ENCODE measurements around the gene TMEM62. TPM values are rescaled to one million over a fixed set of nuclear protein-coding genes. Genes with fewer than 3 reads are reported as not detected.

The TMEM62 gene
- total RNA-seq, 4 donors from 2014 or later: 11.5 to 25.2 (median 22.9) TPM

- Histone ChIP-seq H3K27ac (no peak overlapping the region), H3K9me3 (no peaks in the 10 kb centered on the region), H3K36me3 (no peaks in the 10 kb centered on the region), H3K27me3 (peaks cover 46% of the 10 kb centered on the region), H3K4me3 (no peak overlapping the region), H3K4me1 (peaks cover 0 to 2% (median 0%) of the 10 kb centered on the region in 3 donors)
- ATAC-seq: no peak
- 48 to 100% methylated on average over 1 to 4 of the region's 13 CpGs for WGBS, 2 donors (ENCODE audit: low coverage in 1 of 2)
- TF ChIP-seq EP300 (IDR thresholded peaks at IDR 0.05) (no peak), POLR2A (IDR thresholded peaks at IDR 0.05) (no peak), POLR2AphosphoS5 (IDR thresholded peaks at IDR 0.05) (no peak), CTCF (IDR thresholded peaks at IDR 0.05) (no peak)
These were observed 75.9 kb downstream of the TMEM62 start for GRCh38 chr15:43209059-43209824.

- TF ChIP-seq POLR2A (IDR thresholded peaks at IDR 0.05) (no peak), POLR2AphosphoS5 (IDR thresholded peaks at IDR 0.05) (no peak), EP300 (IDR thresholded peaks at IDR 0.05) (no peak), CTCF (IDR thresholded peaks at IDR 0.05) (no peak)
- no peaks in the 10 kb centered on the region for H3K9me3 ChIP-seq
- H3K36me3 ChIP-seq: no peaks in the 10 kb centered on the region
- H3K4me1 ChIP-seq: no peaks in the 10 kb centered on the region
- 74 to 80% methylated on average over 6 to 10 of the region's 15 CpGs for WGBS, 2 donors (ENCODE audit: low coverage in 1 of 2)
- no peak overlapping the region for H3K4me3 ChIP-seq
- peaks cover 46% of the 10 kb centered on the region for H3K27me3 ChIP-seq
- no peak overlapping the region for H3K27ac ChIP-seq
- no peak for ATAC-seq
These were observed 76.9 kb downstream of the TMEM62 start for GRCh38 chr15:43210172-43210745.

- TF ChIP-seq POLR2A (IDR thresholded peaks at IDR 0.05) (no peak), EP300 (IDR thresholded peaks at IDR 0.05) (no peak), POLR2AphosphoS5 (IDR thresholded peaks at IDR 0.05) (no peak), CTCF (IDR thresholded peaks at IDR 0.05) (no peak)
- Histone ChIP-seq H3K4me1 (no peaks in the 10 kb centered on the region), H3K36me3 (no peaks in the 10 kb centered on the region), H3K27ac (no peak overlapping the region), H3K27me3 (peaks cover 46% of the 10 kb centered on the region), H3K9me3 (no peaks in the 10 kb centered on the region), H3K4me3 (no peak overlapping the region)
- ATAC-seq: no peak
- 75 to 83% methylated on average over 3 of the region's 9 CpGs for WGBS, 2 donors (ENCODE audit: low coverage in 1 of 2)
These were observed 77.4 kb downstream of the TMEM62 start for GRCh38 chr15:43210807-43211206.

GRCh38 chr15:43211224-43211735 lies 77.9 kb downstream of the TMEM62 start:
- TF ChIP-seq CTCF (IDR thresholded peaks at IDR 0.05) (no peak), EP300 (IDR thresholded peaks at IDR 0.05) (no peak), POLR2AphosphoS5 (IDR thresholded peaks at IDR 0.05) (no peak), POLR2A (IDR thresholded peaks at IDR 0.05) (no peak)
- Histone ChIP-seq H3K9me3 (no peaks in the 10 kb centered on the region), H3K27ac (no peak overlapping the region), H3K27me3 (peaks cover 46% of the 10 kb centered on the region), H3K36me3 (no peaks in the 10 kb centered on the region), H3K4me3 (no peak overlapping the region), H3K4me1 (no peaks in the 10 kb centered on the region)
- no peak for ATAC-seq
- WGBS, 2 donors (ENCODE audit: low coverage in 1 of 2): 100% methylated on average over 1 of the region's 4 CpGs; no CpG with 5 or more reads in 1 of the 2 donors
